Epithelial cell of esophagus (primary cell): ENCODE results near the gene MTCL3.

Experiments used
- DNase-seq: peaks from one replicate; pipeline ENCODE4 v3.0.0; 2010; ENCODE audit warnings: low read depth
- H3K4me3 ChIP-seq: 2 replicates; pipeline ENCODE4 v1.5.1; 2011; ENCODE audit warnings: mild to moderate bottlenecking, low read length, control low read depth
- TF ChIP-seq, protein P1 (sequence below): IDR thresholded peaks from 2 replicates; pipeline ENCODE4 v1.5.1; 2011; ENCODE audit warnings: low read depth, mild to moderate bottlenecking, low read length, control low read depth, inconsistent platforms; ENCODE audit not compliant: insufficient read depth; ENCODE audit errors: missing control alignments

The MTCL3 gene

GRCh38 chr6:127515794-127516661, 3.1 kb downstream of the MTCL3 start:
- H3K4me3 ChIP-seq, result peak overlapping the region; percentile 11
- peak; percentile 15 for DNase-seq
- TF ChIP-seq, protein P1, sequence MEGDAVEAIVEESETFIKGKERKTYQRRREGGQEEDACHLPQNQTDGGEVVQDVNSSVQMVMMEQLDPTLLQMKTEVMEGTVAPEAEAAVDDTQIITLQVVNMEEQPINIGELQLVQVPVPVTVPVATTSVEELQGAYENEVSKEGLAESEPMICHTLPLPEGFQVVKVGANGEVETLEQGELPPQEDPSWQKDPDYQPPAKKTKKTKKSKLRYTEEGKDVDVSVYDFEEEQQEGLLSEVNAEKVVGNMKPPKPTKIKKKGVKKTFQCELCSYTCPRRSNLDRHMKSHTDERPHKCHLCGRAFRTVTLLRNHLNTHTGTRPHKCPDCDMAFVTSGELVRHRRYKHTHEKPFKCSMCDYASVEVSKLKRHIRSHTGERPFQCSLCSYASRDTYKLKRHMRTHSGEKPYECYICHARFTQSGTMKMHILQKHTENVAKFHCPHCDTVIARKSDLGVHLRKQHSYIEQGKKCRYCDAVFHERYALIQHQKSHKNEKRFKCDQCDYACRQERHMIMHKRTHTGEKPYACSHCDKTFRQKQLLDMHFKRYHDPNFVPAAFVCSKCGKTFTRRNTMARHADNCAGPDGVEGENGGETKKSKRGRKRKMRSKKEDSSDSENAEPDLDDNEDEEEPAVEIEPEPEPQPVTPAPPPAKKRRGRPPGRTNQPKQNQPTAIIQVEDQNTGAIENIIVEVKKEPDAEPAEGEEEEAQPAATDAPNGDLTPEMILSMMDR, result no peak

GRCh38 chr6:127515234-127515793, 3.8 kb downstream of the MTCL3 start:
- peak overlapping the region; percentile 11 for H3K4me3 ChIP-seq
- TF ChIP-seq, protein P1, result no peak
- peak; percentile 4 for DNase-seq

GRCh38 chr6:127514773-127515227, 4.3 kb downstream of the MTCL3 start:
- TF ChIP-seq, protein P1, result no peak
- H3K4me3 ChIP-seq, result no peak overlapping the region
- DNase-seq, result peak; percentile 24

DNA sequence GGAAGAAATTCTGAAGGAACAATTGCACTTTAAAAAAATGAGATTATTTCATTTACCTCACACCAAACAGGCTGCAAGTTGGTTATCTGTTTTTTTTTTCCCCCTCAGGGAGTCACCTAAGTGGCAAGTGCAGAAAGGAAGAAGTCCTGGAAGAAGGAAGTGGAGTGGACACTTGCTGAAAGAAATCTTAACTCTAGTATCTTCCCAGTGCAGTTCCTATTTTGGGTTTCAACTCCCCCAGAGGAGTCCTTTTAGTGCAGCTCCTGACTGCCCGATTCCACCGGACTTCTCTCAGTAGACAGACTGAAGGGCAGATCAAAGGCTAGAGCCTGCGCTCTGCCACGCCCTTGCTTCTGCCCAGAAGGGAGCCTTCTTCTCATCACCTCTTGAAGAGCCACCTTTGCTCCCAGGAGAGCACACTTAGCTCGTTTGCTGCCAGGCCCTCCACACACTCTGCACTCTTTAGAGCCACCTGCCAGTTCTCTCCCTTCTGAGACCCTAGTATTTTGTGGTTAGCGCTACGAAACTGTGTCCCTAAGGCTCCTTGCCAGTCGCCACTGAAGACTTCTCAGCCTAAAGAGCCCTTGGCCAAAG, 4.9 kb downstream of the MTCL3 start:
- DNase-seq, result no peak

GRCh38 chr6:127513425-127513824, 5.7 kb downstream of the MTCL3 start:
- TF ChIP-seq, protein P1, result no peak
- no peak overlapping the region for H3K4me3 ChIP-seq
- no peak for DNase-seq

More for the DNA sequence above, 4.9 kb downstream of the MTCL3 start:
- TF ChIP-seq, protein P1, result no peak
- H3K4me3 ChIP-seq, result no peak overlapping the region

DNA sequence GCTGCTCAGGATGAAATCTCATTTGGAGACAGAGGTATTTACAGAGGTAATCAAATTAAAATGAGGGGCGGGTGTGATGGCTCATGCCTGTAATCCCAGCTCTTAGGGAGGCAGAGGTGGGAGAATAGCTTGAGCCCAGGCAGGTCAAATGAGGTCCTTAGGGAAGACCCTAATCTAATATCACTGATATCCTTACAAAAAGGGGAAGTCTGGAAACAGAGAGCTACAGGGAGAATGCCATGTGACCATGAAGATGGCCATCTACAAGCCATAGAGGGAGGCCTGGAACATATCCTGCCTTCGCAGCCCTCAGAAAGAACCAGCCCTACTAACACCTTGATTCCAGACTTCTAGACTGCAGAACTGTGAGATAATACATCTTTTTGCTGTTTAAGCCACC, 8.3 kb downstream of the MTCL3 start:
- no peak for DNase-seq
- TF ChIP-seq, protein P1, result no peak
- no peak overlapping the region for H3K4me3 ChIP-seq
